ENCODE data around the gene FNDC3B.

The FNDC3B gene

DNA sequence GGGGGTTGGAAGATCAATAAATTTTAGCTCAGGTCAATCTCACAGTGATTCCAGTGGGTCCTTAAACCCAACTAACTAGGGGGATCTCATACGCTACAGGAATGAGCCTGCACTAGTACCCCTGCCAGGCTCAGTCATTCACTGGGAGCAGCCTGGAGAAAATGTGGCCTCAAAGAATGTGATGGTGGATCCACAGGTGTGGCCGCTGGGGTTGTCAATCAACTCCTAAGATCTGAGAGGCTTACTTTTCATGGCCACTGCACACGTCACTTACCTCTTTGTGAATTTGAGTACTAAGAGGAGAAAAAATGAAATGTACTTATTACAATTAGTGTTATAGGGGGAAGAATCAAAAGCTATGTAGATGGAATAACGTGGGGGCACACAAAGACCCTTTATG is 17.5 kb upstream of the FNDC3B start:
- H3K9ac ChIP-seq (ENCODE audit: low read length), result no peak overlapping the region
- H3K9me3 ChIP-seq (ENCODE audit: low read length), result no peaks in the 10 kb centered on the region
- no peaks in the 10 kb centered on the region for H3K4me1 ChIP-seq (ENCODE audit: insufficient read depth, low read length, severe bottlenecking)
- no peak overlapping the region for H2AFZ ChIP-seq (ENCODE audit: low read length)
- no peak overlapping the region for H3K4me3 ChIP-seq (ENCODE audit: low read depth, low read length, poor library complexity, severe bottlenecking)
- TF ChIP-seq EZH2 (IDR thresholded peaks at IDR 0.05; ENCODE audit: borderline replicate concordance, low read length), result no peak
- TF ChIP-seq, protein P1, sequence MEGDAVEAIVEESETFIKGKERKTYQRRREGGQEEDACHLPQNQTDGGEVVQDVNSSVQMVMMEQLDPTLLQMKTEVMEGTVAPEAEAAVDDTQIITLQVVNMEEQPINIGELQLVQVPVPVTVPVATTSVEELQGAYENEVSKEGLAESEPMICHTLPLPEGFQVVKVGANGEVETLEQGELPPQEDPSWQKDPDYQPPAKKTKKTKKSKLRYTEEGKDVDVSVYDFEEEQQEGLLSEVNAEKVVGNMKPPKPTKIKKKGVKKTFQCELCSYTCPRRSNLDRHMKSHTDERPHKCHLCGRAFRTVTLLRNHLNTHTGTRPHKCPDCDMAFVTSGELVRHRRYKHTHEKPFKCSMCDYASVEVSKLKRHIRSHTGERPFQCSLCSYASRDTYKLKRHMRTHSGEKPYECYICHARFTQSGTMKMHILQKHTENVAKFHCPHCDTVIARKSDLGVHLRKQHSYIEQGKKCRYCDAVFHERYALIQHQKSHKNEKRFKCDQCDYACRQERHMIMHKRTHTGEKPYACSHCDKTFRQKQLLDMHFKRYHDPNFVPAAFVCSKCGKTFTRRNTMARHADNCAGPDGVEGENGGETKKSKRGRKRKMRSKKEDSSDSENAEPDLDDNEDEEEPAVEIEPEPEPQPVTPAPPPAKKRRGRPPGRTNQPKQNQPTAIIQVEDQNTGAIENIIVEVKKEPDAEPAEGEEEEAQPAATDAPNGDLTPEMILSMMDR (IDR thresholded peaks at IDR 0.05; ENCODE audit: low read length), result no peak
- no peaks in the 10 kb centered on the region for H3K27me3 ChIP-seq (ENCODE audit: insufficient read depth, low read length)
- H3F3A ChIP-seq (ENCODE audit: insufficient read depth, low read length), result no peaks in the 10 kb centered on the region
- H3K9me2 ChIP-seq (ENCODE audit: low read depth, low read length), result no peaks in the 10 kb centered on the region
- no peaks in the 10 kb centered on the region for H3K79me2 ChIP-seq (ENCODE audit: insufficient read depth, low read length)
- H3K27ac ChIP-seq (ENCODE audit: low read depth, low read length, poor library complexity, severe bottlenecking), result no peak overlapping the region
- H3K36me3 ChIP-seq (ENCODE audit: insufficient read depth, low read length), result no peaks in the 10 kb centered on the region
- no peak overlapping the region for H3K4me2 ChIP-seq (ENCODE audit: low read length)
- H4K20me1 ChIP-seq (ENCODE audit: insufficient read depth, low read length), result no peaks in the 10 kb centered on the region

DNA sequence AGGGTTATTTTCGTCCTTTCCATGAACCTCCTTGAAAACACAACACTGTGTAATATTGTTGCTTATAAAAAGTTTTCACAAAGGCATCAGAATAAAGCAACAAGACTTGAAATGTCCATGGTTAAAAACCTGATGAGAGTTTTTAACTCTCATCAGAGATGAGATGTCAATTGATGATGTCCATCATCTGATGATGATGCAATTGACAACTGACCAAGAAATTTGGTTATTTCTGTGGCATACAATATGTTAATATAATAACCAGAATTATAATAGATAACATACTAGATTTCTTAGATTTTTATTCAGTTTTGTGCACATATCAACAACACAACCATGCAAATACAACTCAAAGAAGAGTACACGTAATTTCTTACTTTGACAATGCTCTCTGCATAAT is 15.5 kb upstream of the FNDC3B start:
- no peaks in the 10 kb centered on the region for H3K9me3 ChIP-seq (ENCODE audit: low read length)
- no peaks in the 10 kb centered on the region for H3K9me2 ChIP-seq (ENCODE audit: low read depth, low read length)
- no peak overlapping the region for H2AFZ ChIP-seq (ENCODE audit: low read length)
- H3K4me1 ChIP-seq (ENCODE audit: insufficient read depth, low read length, severe bottlenecking), result no peaks in the 10 kb centered on the region
- H3K27me3 ChIP-seq (ENCODE audit: insufficient read depth, low read length), result no peaks in the 10 kb centered on the region
- H3K4me2 ChIP-seq (ENCODE audit: low read length), result no peak overlapping the region
- no peaks in the 10 kb centered on the region for H3K36me3 ChIP-seq (ENCODE audit: insufficient read depth, low read length)
- no peak overlapping the region for H3K9ac ChIP-seq (ENCODE audit: low read length)
- H3F3A ChIP-seq (ENCODE audit: insufficient read depth, low read length), result no peaks in the 10 kb centered on the region
- no peak overlapping the region for H3K27ac ChIP-seq (ENCODE audit: low read depth, low read length, poor library complexity, severe bottlenecking)
- H4K20me1 ChIP-seq (ENCODE audit: insufficient read depth, low read length), result no peaks in the 10 kb centered on the region
- no peak overlapping the region for H3K4me3 ChIP-seq (ENCODE audit: low read depth, low read length, poor library complexity, severe bottlenecking)
- TF ChIP-seq, protein P1 (IDR thresholded peaks at IDR 0.05; ENCODE audit: low read length), result no peak
- TF ChIP-seq EZH2 (IDR thresholded peaks at IDR 0.05; ENCODE audit: borderline replicate concordance, low read length), result no peak
- no peaks in the 10 kb centered on the region for H3K79me2 ChIP-seq (ENCODE audit: insufficient read depth, low read length)

DNA sequence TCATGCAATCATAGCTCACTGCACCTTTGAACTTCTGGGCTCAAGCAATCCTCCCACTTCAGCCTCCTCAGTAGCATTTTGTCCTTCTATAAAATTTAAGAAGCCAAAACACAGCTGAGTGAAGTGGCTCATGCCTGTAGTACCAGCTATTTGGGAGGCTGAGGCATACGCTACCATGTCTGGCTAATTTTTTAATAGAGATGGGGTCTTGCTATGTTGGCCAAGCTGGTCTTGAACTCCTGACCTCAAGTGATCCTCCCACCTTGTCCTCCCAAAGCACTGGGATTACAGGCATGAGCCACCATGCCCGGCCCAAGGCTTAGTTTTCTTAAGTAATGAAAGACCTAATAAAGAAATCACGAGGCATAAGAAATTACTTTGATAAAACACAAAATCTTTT is 14.7 kb upstream of the FNDC3B start:
- H3K9ac ChIP-seq (ENCODE audit: low read length), result no peak overlapping the region
- H3K4me2 ChIP-seq (ENCODE audit: low read length), result no peak overlapping the region
- no peak overlapping the region for H3K4me3 ChIP-seq (ENCODE audit: low read depth, low read length, poor library complexity, severe bottlenecking)
- no peaks in the 10 kb centered on the region for H3K9me2 ChIP-seq (ENCODE audit: low read depth, low read length)
- H3K9me3 ChIP-seq (ENCODE audit: low read length), result no peaks in the 10 kb centered on the region
- no peak overlapping the region for H2AFZ ChIP-seq (ENCODE audit: low read length)
- no peaks in the 10 kb centered on the region for H3K36me3 ChIP-seq (ENCODE audit: insufficient read depth, low read length)
- TF ChIP-seq EZH2 (IDR thresholded peaks at IDR 0.05; ENCODE audit: borderline replicate concordance, low read length), result no peak
- TF ChIP-seq, protein P1 (IDR thresholded peaks at IDR 0.05; ENCODE audit: low read length), result no peak
- no peaks in the 10 kb centered on the region for H3K27me3 ChIP-seq (ENCODE audit: insufficient read depth, low read length)
- H4K20me1 ChIP-seq (ENCODE audit: insufficient read depth, low read length), result no peaks in the 10 kb centered on the region
- no peaks in the 10 kb centered on the region for H3K4me1 ChIP-seq (ENCODE audit: insufficient read depth, low read length, severe bottlenecking)
- H3K79me2 ChIP-seq (ENCODE audit: insufficient read depth, low read length), result no peaks in the 10 kb centered on the region
- H3K27ac ChIP-seq (ENCODE audit: low read depth, low read length, poor library complexity, severe bottlenecking), result no peak overlapping the region
- no peaks in the 10 kb centered on the region for H3F3A ChIP-seq (ENCODE audit: insufficient read depth, low read length)

Data from OCI-LY1 (cell line).